ENCODE data around the gene MACROD1. TPM values are rescaled to one million over a fixed set of nuclear protein-coding genes. Genes with fewer than 3 reads are reported as not detected.

MACROD1 gene
- total and polyA plus RNA-seq, 10 of the 15 experiments (the other 5 are each of a cell fraction or from before 2014, with no cell fraction given): 1.2 to 22.7 (median 11.3) TPM; not detected in 1

GRCh38 chr11:64080390-64080789 lies 85.5 kb downstream of the MACROD1 start:
- Histone ChIP-seq H3K27ac (ENCODE audit: control insufficient read depth, insufficient read depth) (no peak overlapping the region), H4K20me1 (ENCODE audit: control insufficient read depth, insufficient read depth) (no peaks in the 10 kb centered on the region), H3K36me3 (ENCODE audit: control insufficient read depth in 2 of 2, insufficient read depth in 2 of 2, low read length in 1 of 2) (no peaks in the 10 kb centered on the region), H3K27me3 (replicated peaks in 1 of 2; ENCODE audit: control insufficient read depth in 2 of 2, insufficient read depth in 2 of 2, low read length in 1 of 2) (no peaks in the 10 kb centered on the region; a peak in 2 of 4 replicates), H3K4me1 (ENCODE audit: control insufficient read depth, insufficient read depth, low read length) (no peaks in the 10 kb centered on the region), H3K9ac (ENCODE audit: control insufficient read depth, insufficient read depth, low read length) (no peak overlapping the region), H3K4me3 (no peak overlapping the region), H3K9me3 (replicated peaks; ENCODE audit: control insufficient read depth, insufficient read depth, low read length) (no peaks in the 10 kb centered on the region), H2AFZ (ENCODE audit: control insufficient read depth, low read depth, low read length) (no peak overlapping the region), H3K79me2 (ENCODE audit: control insufficient read depth, insufficient read depth, low read length) (no peaks in the 10 kb centered on the region), H3K4me2 (ENCODE audit: control insufficient read depth, insufficient read depth) (no peak overlapping the region)
- CTCF ChIA-PET: no interaction called here
- SMC1A ChIA-PET (ENCODE audit: uncharacterized antibody, unreplicated experiment): no interaction called here
- RAD21 ChIA-PET (ENCODE audit: unreplicated experiment): no interaction called here
- ATAC-seq (no peak), FAIRE-seq (no peak), DNase-seq (ENCODE audit: low read depth, low spot score) (no peak)
- in situ Hi-C loops (cut with MboI) (no loop called here), intact Hi-C loops (cut with micrococcal nuclease; ENCODE audit: unreplicated experiment) (no loop called here)
- POLR2A ChIA-PET: no interaction called here
- 28% methylated on average over 10 of the region's 10 CpGs for WGBS (ENCODE audit: insufficient coverage, insufficient replicate concordance, low lambda C conversion rate, missing lambda C conversion rate)
- BruUV-seq (replicated peaks): no TSS peak
- TF ChIP-seq HSF1 (IDR thresholded peaks at IDR 0.05; ENCODE audit: low read depth, low read length) (no peak), CUX1 (IDR thresholded peaks at IDR 0.05; ENCODE audit: insufficient replicate concordance, low read depth, low read length) (no peak), IRF3 (IDR thresholded peaks at IDR 0.05) (no peak), TCF7 (IDR thresholded peaks at IDR 0.05; ENCODE audit: borderline replicate concordance) (no peak), ZBED1 (IDR thresholded peaks at IDR 0.05; ENCODE audit: borderline replicate concordance) (no peak), BMI1 (IDR thresholded peaks at IDR 0.05; ENCODE audit: borderline replicate concordance) (no peak), POLR2AphosphoS5 (IDR thresholded peaks at IDR 0.05; ENCODE audit: low read length) (no peak), HDGF (IDR thresholded peaks at IDR 0.05) (no peak), CHD1 (IDR thresholded peaks at IDR 0.05; ENCODE audit: low read depth, low read length) (no peak), SMARCA5 (IDR thresholded peaks at IDR 0.05) (no peak), CBX3 (IDR thresholded peaks at IDR 0.05; ENCODE audit: borderline replicate concordance, low read depth) (no peak), TAF1 (IDR thresholded peaks at IDR 0.05; ENCODE audit: borderline replicate concordance, low read depth, low read length) (no peak), E4F1 (IDR thresholded peaks at IDR 0.05; ENCODE audit: borderline replicate concordance, partially characterized antibody) (no peak)

All from GM12878 (cell line).